CD4-positive, CD25-positive, alpha-beta regulatory T cell (primary cell): Measurements from ENCODE around the gene DNAJC30. TPM values are rescaled to one million over a fixed set of nuclear protein-coding genes. Genes with fewer than 3 reads are reported as not detected.
"Not testable (repeated sequence)": the region's sequence is repeated elsewhere in the genome, so short reads cannot be mapped to it uniquely, and the experiment has no call there.

ENCODE experiments used
- ATAC-seq, 2 donors: fragments of 150-1000 bp; cut with Tn5 transposase; one replicate each; pipeline ENCODE4 v1.10.0; 2021; ENCODE audit warnings: low read depth in 2 of 2, moderate number of reproducible peaks in 2 of 2, moderate library complexity in 1 of 2
- DNase-seq, 3 donors: peaks; one replicate each; pipeline versions ENCODE4 v3.0.0 to v3.0.0-alpha.2; 2012 to 2022; ENCODE audit warnings: mixed read lengths in 1 of 3
- H3K27ac ChIP-seq: one replicate; pipeline ENCODE4 v1.7.0; 2013; ENCODE audit warnings: mild to moderate bottlenecking, low read length; ENCODE audit not compliant: insufficient read depth, poor library complexity, severe bottlenecking
- H3K27me3 ChIP-seq: one replicate; pipeline ENCODE4 v1.7.0; 2013; ENCODE audit warnings: low read length; ENCODE audit not compliant: control insufficient read depth, insufficient read depth
- H3K36me3 ChIP-seq: one replicate; pipeline ENCODE4 v1.7.0; 2013; ENCODE audit warnings: mild to moderate bottlenecking, low read length, moderate library complexity; ENCODE audit not compliant: control insufficient read depth, insufficient read depth
- H3K4me1 ChIP-seq: 2 replicates; pipeline ENCODE4 v1.7.0; 2013; ENCODE audit warnings: mild to moderate bottlenecking, low read length; ENCODE audit not compliant: insufficient read depth, control insufficient read depth, poor library complexity, severe bottlenecking
- H3K4me3 ChIP-seq: one replicate; pipeline ENCODE4 v1.7.0; 2013; ENCODE audit warnings: low read depth, mild to moderate bottlenecking, low read length, moderate library complexity
- H3K9me3 ChIP-seq, 2 experiments: 1 replicate in 1 of 2; 2 replicates in 1 of 2; pipeline ENCODE4 v1.7.0; 2013; ENCODE audit warnings: low read length in 2 of 2, mild to moderate bottlenecking in 1 of 2, moderate library complexity in 1 of 2; ENCODE audit not compliant: control insufficient read depth in 2 of 2
- H3K27ac Mint-ChIP-seq, 3 donors: one replicate each; pipeline ENCODE4 v1.8.0; 2020 to 2022; ENCODE audit warnings: mild to moderate bottlenecking in 3 of 3, mixed read lengths in 3 of 3, moderate library complexity in 2 of 3
- H3K27me3 Mint-ChIP-seq: one replicate; pipeline ENCODE4 v1.8.0; 2022; ENCODE audit warnings: mild to moderate bottlenecking, mixed read lengths
- H3K36me3 Mint-ChIP-seq: one replicate; pipeline ENCODE4 v1.8.0; 2020; ENCODE audit warnings: mixed read lengths
- H3K4me1 Mint-ChIP-seq, 4 donors: one replicate each; pipeline ENCODE4 v1.8.0; 2020 to 2022; ENCODE audit warnings: mixed read lengths in 4 of 4, mild to moderate bottlenecking in 1 of 4
- H3K4me3 Mint-ChIP-seq, 4 donors: one replicate each; pipeline ENCODE4 v1.8.0; 2020 to 2022; ENCODE audit warnings: mild to moderate bottlenecking in 4 of 4, mixed read lengths in 4 of 4, moderate library complexity in 3 of 4
- H3K9me3 Mint-ChIP-seq, 7 donors: one replicate each; pipeline ENCODE4 v1.8.0; 2020 to 2022; ENCODE audit warnings: mixed read lengths in 7 of 7, mild to moderate bottlenecking in 3 of 7, moderate library complexity in 2 of 7
- polyA plus RNA-seq, 4 donors: library from polyadenylated mRNA; unstranded; fragments of 300-500 nt; fragmentation: Illumina TruSeq; gene quantifications; one replicate each; pipeline ENCODE4 v1.2.3, GENCODE V29; 2021
- total RNA-seq: library from RNA; stranded (reverse); gene quantifications from one replicate; pipeline ENCODE4 v1.2.3, GENCODE V29; 2022

DNAJC30 gene
- total and polyA plus RNA-seq, 5 donors from 2014 or later: 10.0 to 14.4 (median 12.7) TPM

DNA sequence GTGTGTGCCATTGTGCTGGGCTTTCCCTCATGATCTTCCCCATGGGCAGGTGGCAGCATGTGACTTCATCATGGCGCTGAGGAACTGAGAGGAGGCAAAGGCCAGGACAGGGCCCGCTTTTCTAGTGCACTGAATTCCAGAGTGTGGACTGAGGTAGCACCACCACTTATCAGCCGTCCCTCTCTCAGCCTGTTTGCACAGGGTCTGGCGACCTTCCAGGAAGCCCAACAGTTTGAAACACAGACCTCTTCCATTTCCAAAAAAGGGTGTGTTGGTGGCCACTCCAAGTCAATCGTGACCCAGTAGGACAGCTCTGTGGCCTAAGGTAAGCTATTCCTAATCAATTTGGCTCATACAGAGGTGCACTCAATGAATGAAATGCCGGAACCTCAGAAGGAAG, 4.4 kb downstream of the DNAJC30 start:
- Mint-ChIP-seq H3K4me1 (peaks cover 7 to 38% (median 24%) of the 10 kb centered on the region in 4 donors), H3K27ac (no peak overlapping the region), H3K4me3 (peak overlapping the region in 1 of 4 donors; percentile 72), H3K9me3 (peaks cover 0 to 4% (median 0%) of the 10 kb centered on the region in 7 donors), H3K27me3 (peaks cover 4% of the 10 kb centered on the region), H3K36me3 (peaks cover 19% of the 10 kb centered on the region)
- H3K27ac ChIP-seq: no peak overlapping the region
- H3K4me1 ChIP-seq: peaks cover 24% of the 10 kb centered on the region
- DNase-seq (no peak), ATAC-seq (no peak)
- peaks cover 2% of the 10 kb centered on the region for H3K36me3 ChIP-seq
- no peak overlapping the region for H3K4me3 ChIP-seq
- H3K27me3 ChIP-seq: no peaks in the 10 kb centered on the region
- H3K9me3 ChIP-seq: no peaks in the 10 kb centered on the region

DNA sequence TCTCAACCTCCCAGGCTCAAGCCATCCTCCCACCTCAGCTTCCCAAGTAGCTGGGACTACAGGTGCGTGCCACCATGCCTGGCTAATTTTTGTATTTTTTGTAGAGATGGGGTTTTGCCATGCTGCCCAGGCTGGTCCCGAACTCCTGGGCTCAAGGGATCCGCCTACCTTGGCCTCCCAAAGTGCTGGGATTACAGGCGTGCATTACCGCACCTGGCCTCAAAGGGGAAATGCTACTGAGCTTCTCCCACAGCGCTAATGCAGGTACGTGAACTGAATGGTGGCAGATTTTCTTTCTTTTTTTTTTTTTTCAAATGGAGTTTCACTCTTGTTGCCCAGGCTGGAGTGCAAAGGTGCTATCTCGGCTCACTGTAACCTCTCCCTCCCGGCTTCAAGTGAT, 7.2 kb downstream of the DNAJC30 start:
- not testable (repeated sequence) for H3K9me3 Mint-ChIP-seq, H3K4me1 ChIP-seq, H3K27ac ChIP-seq, H3K27me3 ChIP-seq, DNase-seq, H3K27me3 Mint-ChIP-seq, ATAC-seq, H3K4me3 ChIP-seq, H3K36me3 ChIP-seq, H3K27ac Mint-ChIP-seq, H3K9me3 ChIP-seq
- Mint-ChIP-seq H3K4me1 (peaks cover 4 to 17% (median 9%) of the 10 kb centered on the region in 4 donors), H3K4me3 (peak overlapping the region in 1 of 4 donors; percentile 15), H3K36me3 (peaks cover 17% of the 10 kb centered on the region)

DNA sequence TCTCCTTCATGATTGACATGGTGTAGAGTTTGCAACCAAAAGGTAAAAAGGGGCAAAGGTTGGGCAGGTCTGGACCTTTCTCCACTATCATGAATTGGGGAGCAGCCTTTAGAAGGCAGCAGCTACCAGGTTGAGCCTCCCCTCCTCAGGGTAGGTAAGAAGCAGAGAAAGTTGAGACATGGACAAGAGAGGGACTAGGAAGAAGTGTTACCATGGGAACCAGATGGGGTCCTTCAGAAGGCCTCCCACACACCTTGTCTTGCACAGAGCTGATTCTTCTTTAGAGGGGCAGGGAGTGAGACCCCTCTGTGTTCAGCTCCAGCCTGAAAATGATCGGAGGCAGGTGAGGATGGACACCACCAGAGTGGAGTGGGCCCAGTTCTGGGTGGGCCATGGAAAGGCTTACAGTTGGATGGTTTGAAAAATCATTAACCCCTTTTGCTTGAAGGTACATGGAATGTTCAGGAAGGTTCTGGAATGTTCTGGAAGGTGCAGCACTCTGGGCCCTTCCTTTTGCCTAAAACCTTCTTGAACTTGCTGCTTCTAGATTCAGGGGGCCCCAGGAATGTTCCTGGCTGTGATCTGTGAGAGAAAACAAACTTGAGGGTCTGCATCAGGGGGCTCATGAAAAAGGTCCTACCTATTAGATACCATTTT, 8.7 kb downstream of the DNAJC30 start:
- H3K36me3 Mint-ChIP-seq: peaks cover 12% of the 10 kb centered on the region
- H3K4me3 ChIP-seq: no peak overlapping the region
- no peaks in the 10 kb centered on the region for H3K4me1 ChIP-seq
- DNase-seq (no peak), ATAC-seq (no peak)
- peaks cover 0 to 5% (median under 1%) of the 10 kb centered on the region in 4 donors for H3K4me1 Mint-ChIP-seq
- H3K36me3 ChIP-seq: peaks cover 2% of the 10 kb centered on the region
- H3K27me3 ChIP-seq: no peaks in the 10 kb centered on the region
- peaks cover 0 to 4% (median 0%) of the 10 kb centered on the region in 7 donors for H3K9me3 Mint-ChIP-seq
- H3K27ac ChIP-seq: no peak overlapping the region
- H3K4me3 Mint-ChIP-seq: no peak overlapping the region
- H3K9me3 ChIP-seq: no peaks in the 10 kb centered on the region
- H3K27me3 Mint-ChIP-seq: peaks cover 4% of the 10 kb centered on the region
- no peak overlapping the region for H3K27ac Mint-ChIP-seq

DNA sequence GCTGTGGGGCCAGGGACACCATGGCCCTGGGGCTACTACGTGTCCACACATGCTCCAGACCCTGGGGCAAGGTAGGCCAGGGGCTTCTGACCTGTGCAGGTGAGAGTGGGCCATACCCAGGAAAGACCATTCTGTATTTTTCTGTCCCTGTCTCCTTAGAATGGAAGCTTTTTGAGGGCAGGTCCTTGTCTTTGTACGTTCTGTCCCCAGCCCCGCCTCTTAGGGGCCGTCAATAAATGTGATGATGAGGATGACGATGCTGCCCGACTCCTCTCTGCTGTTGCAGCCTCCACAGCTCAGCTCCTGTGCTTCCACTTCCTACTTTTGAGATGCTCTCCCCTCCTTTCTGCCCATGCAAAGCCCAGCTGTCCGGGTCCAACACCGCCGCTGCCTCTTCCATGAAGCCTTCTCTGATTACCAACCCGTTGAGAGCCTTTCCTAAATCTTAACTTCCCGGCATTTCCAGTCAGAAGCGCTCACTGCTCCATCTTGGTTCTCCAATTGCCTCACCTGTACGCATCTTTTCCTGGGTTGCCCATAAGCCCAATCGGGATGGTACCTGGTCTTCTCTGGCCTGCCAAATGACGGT, 11.3 kb downstream of the DNAJC30 start:
- Mint-ChIP-seq H3K9me3 (no peaks in the 10 kb centered on the region), H3K36me3 (no peaks in the 10 kb centered on the region), H3K4me1 (peaks cover 0 to 6% (median 2%) of the 10 kb centered on the region in 4 donors), H3K27ac (no peak overlapping the region), H3K27me3 (peaks cover 13% of the 10 kb centered on the region), H3K4me3 (peak overlapping the region in 2 of 4 donors; percentile 11 to 38)
- no peak overlapping the region for H3K4me3 ChIP-seq
- no peaks in the 10 kb centered on the region for H3K27me3 ChIP-seq
- peaks cover 13% of the 10 kb centered on the region for H3K4me1 ChIP-seq
- ATAC-seq: no peak
- no peaks in the 10 kb centered on the region for H3K9me3 ChIP-seq
- no peaks in the 10 kb centered on the region for H3K36me3 ChIP-seq
- no peak for DNase-seq
- H3K27ac ChIP-seq: no peak overlapping the region

DNA sequence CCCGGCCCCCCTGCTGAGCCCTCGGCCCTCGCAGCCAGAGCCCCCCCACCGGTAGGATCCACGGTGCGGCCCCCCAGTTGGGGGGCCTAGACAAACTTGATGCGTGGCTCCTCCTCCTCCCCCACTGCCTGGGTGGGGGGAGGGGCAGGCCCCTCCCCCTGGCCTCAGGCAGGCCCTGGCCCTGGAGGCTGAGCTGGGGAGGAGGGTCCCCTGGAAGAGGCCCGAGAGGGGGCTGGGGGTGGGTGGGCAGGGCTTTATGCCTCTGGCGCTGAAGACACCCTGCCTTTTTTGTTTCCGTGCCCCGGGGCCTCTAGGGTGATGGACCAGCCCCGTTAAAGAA, 12.0 kb downstream of the DNAJC30 start:
- ATAC-seq (no peak), DNase-seq (no peak)
- Histone ChIP-seq H3K27ac (no peak overlapping the region), H3K4me3 (no peak overlapping the region), H3K27me3 (no peaks in the 10 kb centered on the region), H3K36me3 (no peaks in the 10 kb centered on the region), H3K9me3 (no peaks in the 10 kb centered on the region), H3K4me1 (peaks cover 13% of the 10 kb centered on the region)
- Mint-ChIP-seq H3K9me3 (no peaks in the 10 kb centered on the region), H3K27ac (no peak overlapping the region), H3K4me1 (peaks cover 0 to 6% (median 2%) of the 10 kb centered on the region in 4 donors), H3K27me3 (peaks cover 18% of the 10 kb centered on the region), H3K4me3 (no peak overlapping the region), H3K36me3 (no peaks in the 10 kb centered on the region)

DNA sequence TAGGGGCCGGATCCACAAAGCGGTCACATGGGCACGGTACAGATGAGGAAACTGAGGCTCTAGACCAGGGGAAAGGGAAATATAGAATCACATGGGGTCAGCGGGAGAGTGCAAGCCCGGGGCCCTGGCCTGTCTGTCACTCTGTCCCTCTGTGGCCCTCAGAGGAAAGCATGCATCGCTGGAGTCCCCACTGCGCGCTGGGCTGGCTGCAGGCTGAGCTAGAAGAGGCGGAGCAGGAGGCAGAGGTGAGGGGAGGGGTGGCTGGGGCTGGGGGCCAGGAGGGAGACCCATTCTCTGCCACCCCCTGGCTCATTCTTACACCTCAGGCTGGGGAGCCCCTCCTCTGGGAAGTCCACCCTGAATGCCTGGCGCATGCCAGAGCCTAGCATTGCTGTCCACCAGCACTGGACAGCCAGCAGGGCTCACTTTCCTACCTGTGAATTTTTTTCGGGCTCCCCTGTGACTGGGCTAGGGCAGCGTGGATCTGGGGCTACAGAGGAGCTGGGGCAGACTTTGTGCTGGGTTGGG, 13.3 kb downstream of the DNAJC30 start:
- Mint-ChIP-seq H3K36me3 (no peaks in the 10 kb centered on the region), H3K4me1 (peaks cover 0 to 8% (median 2%) of the 10 kb centered on the region in 4 donors), H3K4me3 (peak overlapping the region in 2 of 4 donors; percentile 21 to 59), H3K9me3 (peaks cover 0 to 6% (median 0%) of the 10 kb centered on the region in 7 donors), H3K27me3 (peaks cover 19% of the 10 kb centered on the region), H3K27ac (no peak overlapping the region)
- Histone ChIP-seq H3K27ac (no peak overlapping the region), H3K27me3 (peaks cover 3% of the 10 kb centered on the region), H3K4me1 (peaks cover 13% of the 10 kb centered on the region), H3K36me3 (no peaks in the 10 kb centered on the region), H3K4me3 (no peak overlapping the region), H3K9me3 (no peaks in the 10 kb centered on the region)
- ATAC-seq (no peak), DNase-seq (no peak)

DNA sequence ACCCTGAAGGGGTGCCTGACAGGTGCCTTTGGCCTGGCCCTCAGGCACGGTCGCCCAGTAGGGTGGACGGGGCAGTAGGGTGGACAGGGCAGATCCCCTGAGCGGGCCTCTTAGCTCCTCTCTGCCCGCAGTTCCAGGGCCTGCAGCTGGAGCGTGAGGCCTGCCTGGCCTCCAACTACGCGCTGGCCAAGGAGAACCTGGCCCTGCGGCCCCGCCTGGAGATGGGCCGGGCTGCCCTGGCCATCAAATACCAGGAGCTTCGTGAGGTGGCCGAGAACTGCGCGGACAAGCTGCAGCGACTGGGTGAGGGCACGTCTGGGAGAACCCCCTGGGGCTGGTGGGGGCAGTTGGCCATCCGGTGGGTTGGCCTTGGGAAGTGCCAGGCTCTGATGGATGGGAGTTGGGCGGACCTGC, 14.0 kb downstream of the DNAJC30 start:
- Histone ChIP-seq H3K4me3 (no peak overlapping the region), H3K27ac (no peak overlapping the region), H3K9me3 (no peaks in the 10 kb centered on the region), H3K4me1 (peaks cover 13% of the 10 kb centered on the region), H3K36me3 (no peaks in the 10 kb centered on the region), H3K27me3 (peaks cover 3% of the 10 kb centered on the region)
- peaks cover 0 to 8% (median 2%) of the 10 kb centered on the region in 4 donors for H3K4me1 Mint-ChIP-seq
- peaks cover 0 to 6% (median 0%) of the 10 kb centered on the region in 7 donors for H3K9me3 Mint-ChIP-seq
- DNase-seq (no peak), ATAC-seq (no peak)
- no peak overlapping the region for H3K27ac Mint-ChIP-seq
- no peaks in the 10 kb centered on the region for H3K36me3 Mint-ChIP-seq
- peaks cover 22% of the 10 kb centered on the region for H3K27me3 Mint-ChIP-seq
- H3K4me3 Mint-ChIP-seq: no peak overlapping the region
